GM12891 (cell line): ENCODE results near the gene IL6R.

Source experiments
- DNase-seq: peaks from one replicate; pipeline ENCODE4 v3.0.0; 2011; ENCODE audit warnings: low spot score; ENCODE audit not compliant: insufficient read length
- FAIRE-seq: peaks from 2 replicates; lab custom pipeline; 2011; peaks lifted over from hg19 to GRCh38; lab: Jason Lieb, UNC
- PAX5 ChIP-seq: IDR thresholded peaks from 2 replicates; pipeline ENCODE4 v1.6.1; 2011; ENCODE audit warnings: low read length, moderate library complexity, mild to moderate bottlenecking; ENCODE audit not compliant: insufficient read depth, severe bottlenecking
- POLR2A ChIP-seq: IDR thresholded peaks from 2 replicates; pipeline ENCODE4 v1.6.1; 2011; ENCODE audit warnings: low read depth, low read length, control low read depth
- POLR2AphosphoS5 ChIP-seq: IDR thresholded peaks from 2 replicates; pipeline ENCODE4 v1.6.1; 2011; ENCODE audit warnings: low read depth, low read length, control low read depth
- POU2F2 ChIP-seq: IDR thresholded peaks from 2 replicates; pipeline ENCODE4 v1.6.1; 2011; ENCODE audit warnings: low read depth, mild to moderate bottlenecking, control low read depth, low read length, moderate library complexity
- SPI1 ChIP-seq: IDR thresholded peaks from 2 replicates; pipeline ENCODE4 v1.6.1; 2011; ENCODE audit warnings: low read depth, low read length, control low read depth
- TAF1 ChIP-seq: IDR thresholded peaks from 2 replicates; pipeline ENCODE4 v1.6.1; 2011; ENCODE audit warnings: low read depth, low read length, control low read depth

IL6R gene

DNA sequence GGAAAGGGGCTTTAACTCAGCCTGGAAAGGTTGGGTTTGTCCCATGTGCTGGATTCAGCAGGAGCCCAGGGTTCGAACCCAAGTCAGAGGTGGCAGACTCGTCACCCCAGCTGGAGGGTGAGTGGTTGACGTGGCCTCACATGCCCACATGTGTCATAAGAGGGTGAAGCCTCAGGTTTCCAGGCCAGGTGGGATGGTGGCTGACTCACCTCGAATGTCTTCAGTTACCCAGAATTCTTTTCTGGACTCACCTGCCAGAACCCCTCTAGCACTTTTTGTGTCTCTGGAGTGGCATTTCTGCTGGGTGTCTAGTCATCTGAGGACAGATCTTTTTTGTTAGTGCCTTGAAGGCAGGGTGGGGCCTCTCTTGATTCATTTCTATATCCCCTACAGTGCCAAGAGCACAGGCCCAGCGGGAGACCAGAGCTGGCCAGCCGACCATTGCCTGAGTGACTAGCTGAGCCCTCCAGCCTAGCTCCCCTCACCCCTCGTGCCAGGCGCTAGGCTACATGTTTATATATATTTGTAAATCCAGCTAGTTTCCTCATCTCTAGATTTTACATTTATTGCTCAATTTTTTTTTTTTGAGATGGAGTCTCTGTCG is 28.1 kb downstream of the IL6R start:
- DNase-seq: no peak
- TF ChIP-seq PAX5: no peak
- TF ChIP-seq POU2F2: no peak
- TF ChIP-seq POLR2A: no peak
- TF ChIP-seq SPI1: no peak
- no peak for TF ChIP-seq POLR2AphosphoS5
- TF ChIP-seq TAF1: no peak
- no peak for FAIRE-seq

GRCh38 chr1:154434346-154435085 is 29.4 kb downstream of the IL6R start:
- FAIRE-seq (no peak), DNase-seq (no peak)
- TF ChIP-seq POU2F2: no peak
- no peak for TF ChIP-seq POLR2A
- TF ChIP-seq POLR2AphosphoS5: no peak
- no peak for TF ChIP-seq SPI1
- TF ChIP-seq TAF1: no peak
- TF ChIP-seq PAX5: no peak

DNA sequence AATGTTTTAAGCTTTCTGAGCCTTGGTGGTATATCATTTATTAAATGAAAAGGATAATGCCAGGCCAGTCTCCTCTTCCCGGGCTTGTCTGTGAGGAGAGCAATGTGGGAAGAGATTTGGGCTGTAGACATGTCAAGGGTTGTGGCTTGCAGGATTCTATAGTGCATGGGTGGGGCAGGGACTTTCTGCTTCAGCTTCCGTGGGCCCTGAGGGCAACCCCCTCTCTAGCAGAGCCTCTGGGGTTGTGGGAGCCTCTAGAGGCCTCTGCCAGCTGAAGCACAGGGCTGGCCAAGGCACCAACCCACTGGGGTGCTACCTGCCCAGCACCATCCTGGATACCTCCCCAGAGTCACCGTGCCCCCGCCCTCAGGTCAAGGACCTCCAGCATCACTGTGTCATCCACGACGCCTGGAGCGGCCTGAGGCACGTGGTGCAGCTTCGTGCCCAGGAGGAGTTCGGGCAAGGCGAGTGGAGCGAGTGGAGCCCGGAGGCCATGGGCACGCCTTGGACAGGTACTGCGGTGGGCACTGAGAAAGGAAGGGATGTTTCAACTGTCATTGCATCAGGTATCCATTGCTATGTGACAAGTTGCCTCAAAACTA is 30.6 kb downstream of the IL6R start:
- no peak for FAIRE-seq
- DNase-seq: no peak
- TF ChIP-seq POLR2A (no peak), SPI1 (no peak)

GRCh38 chr1:154436433-154436832 is 31.3 kb downstream of the IL6R start:
- DNase-seq: no peak
- no peak for FAIRE-seq
- TF ChIP-seq POLR2A (no peak), TAF1 (no peak), SPI1 (no peak), POLR2AphosphoS5 (no peak), PAX5 (no peak), POU2F2 (no peak)

GRCh38 chr1:154440036-154440804 is 35.1 kb downstream of the IL6R start:
- FAIRE-seq: peak; percentile 65
- TF ChIP-seq POU2F2: no peak
- no peak for TF ChIP-seq TAF1
- no peak for TF ChIP-seq SPI1
- no peak for TF ChIP-seq POLR2A
- no peak for TF ChIP-seq PAX5
- no peak for TF ChIP-seq POLR2AphosphoS5
- no peak for DNase-seq

GRCh38 chr1:154441241-154441888 is 36.2 kb downstream of the IL6R start:
- no peak for TF ChIP-seq SPI1
- TF ChIP-seq POLR2A: no peak
- TF ChIP-seq PAX5: no peak
- TF ChIP-seq POU2F2: no peak
- no peak for TF ChIP-seq POLR2AphosphoS5
- TF ChIP-seq TAF1: no peak
- FAIRE-seq: no peak
- DNase-seq: no peak

GRCh38 chr1:154442006-154442740 is 37.0 kb downstream of the IL6R start:
- DNase-seq: no peak
- no peak for FAIRE-seq
- no peak for TF ChIP-seq TAF1
- no peak for TF ChIP-seq POLR2AphosphoS5
- TF ChIP-seq PAX5: no peak
- no peak for TF ChIP-seq POLR2A
- TF ChIP-seq SPI1: no peak
- TF ChIP-seq POU2F2: no peak

- FAIRE-seq: no peak
- no peak for DNase-seq
Observed at GRCh38 chr1:154443274-154444013, 38.3 kb downstream of the IL6R start.

More at GRCh38 chr1:154443274-154444013, 38.3 kb downstream of the IL6R start:
- TF ChIP-seq POLR2A: no peak
- no peak for TF ChIP-seq POLR2AphosphoS5
- no peak for TF ChIP-seq POU2F2
- TF ChIP-seq SPI1: no peak
- no peak for TF ChIP-seq PAX5
- no peak for TF ChIP-seq TAF1
